GM19328 (cell line): ENCODE results near the gene HS6ST3.
"Not testable (repeated sequence)": the region's sequence is repeated elsewhere in the genome, so short reads cannot be mapped to it uniquely, and the experiment has no call there.

ENCODE experiments used
- ATAC-seq: cut with Tn5 transposase; IDR thresholded peaks from one replicate; pipeline ENCODE4 v1.9.1; 2021; ENCODE audit warnings: mild to moderate bottlenecking, moderate library complexity; ENCODE audit not compliant: unreplicated experiment

The HS6ST3 gene

GRCh38 chr13:96524398-96525020 lies 434.6 kb downstream of the HS6ST3 start:
- not testable (repeated sequence) for ATAC-seq

- ATAC-seq, result no peak
Observed at GRCh38 chr13:96525715-96526114, 435.8 kb downstream of the HS6ST3 start.

GRCh38 chr13:96527497-96527896 lies 437.6 kb downstream of the HS6ST3 start:
- ATAC-seq, result no peak

GRCh38 chr13:96532804-96533203 lies 442.9 kb downstream of the HS6ST3 start:
- no peak for ATAC-seq

- ATAC-seq, result no peak
Observed at GRCh38 chr13:96533408-96533807, 443.5 kb downstream of the HS6ST3 start.

GRCh38 chr13:96539791-96540190 lies 449.9 kb downstream of the HS6ST3 start:
- no peak for ATAC-seq

- ATAC-seq, result no peak
Observed at GRCh38 chr13:96540670-96541069, 450.8 kb downstream of the HS6ST3 start.

GRCh38 chr13:96542986-96543385 lies 453.1 kb downstream of the HS6ST3 start:
- no peak for ATAC-seq

- ATAC-seq, result no peak
Observed at GRCh38 chr13:96544957-96545356, 455.1 kb downstream of the HS6ST3 start.

- no peak for ATAC-seq
Observed at GRCh38 chr13:96546463-96546862, 456.6 kb downstream of the HS6ST3 start.

GRCh38 chr13:96551546-96551945 lies 461.6 kb downstream of the HS6ST3 start:
- ATAC-seq, result no peak

- no peak for ATAC-seq
Observed at GRCh38 chr13:96552559-96552958, 462.7 kb downstream of the HS6ST3 start.

- ATAC-seq, result no peak
Observed at GRCh38 chr13:96553796-96554195, 463.9 kb downstream of the HS6ST3 start.

- ATAC-seq, result no peak
Observed at GRCh38 chr13:96573563-96573962, 483.7 kb downstream of the HS6ST3 start.

- no peak for ATAC-seq
Observed at GRCh38 chr13:96575423-96576320, 485.8 kb downstream of the HS6ST3 start.

GRCh38 chr13:96581741-96582140 lies 491.8 kb downstream of the HS6ST3 start:
- ATAC-seq, result no peak

GRCh38 chr13:96615252-96615651 lies 525.3 kb downstream of the HS6ST3 start:
- no peak for ATAC-seq

GRCh38 chr13:96617528-96617927 lies 527.6 kb downstream of the HS6ST3 start:
- ATAC-seq, result no peak

- ATAC-seq, result no peak
Observed at GRCh38 chr13:96621634-96622183, 531.8 kb downstream of the HS6ST3 start.

GRCh38 chr13:96629331-96629730 lies 539.4 kb downstream of the HS6ST3 start:
- no peak for ATAC-seq

GRCh38 chr13:96632536-96633320 lies 542.8 kb downstream of the HS6ST3 start:
- no peak for ATAC-seq
